GM23338 (cell line): ENCODE data around the gene PAMR1. TPM values are rescaled to one million over a fixed set of nuclear protein-coding genes. Genes with fewer than 3 reads are reported as not detected.

Experiments used
- ATAC-seq: fragments of 200-7000 bp; cut with Tn5 transposase; 3 replicates; pipeline ENCODE4 v1.9.1; 2020
- DNase-seq: peaks from one replicate; pipeline ENCODE4 v3.0.0-alpha.2; 2015; ENCODE audit warnings: low spot score
- H2AFZ ChIP-seq: fragments of 200-600 bp; sonication (generic); 2 replicates; pipeline ENCODE4 v1.8.0; 2016; ENCODE audit warnings: antibody characterized with exemption, mild to moderate bottlenecking, moderate library complexity
- H3F3A ChIP-seq: fragments of 200-600 bp; sonication (generic); replicated peaks from 2 replicates; pipeline ENCODE4 v1.8.0; 2017; ENCODE audit warnings: antibody characterized with exemption, mixed run types, low read depth
- H3K27ac ChIP-seq: fragments of 200-600 bp; sonication (generic); 2 replicates; pipeline ENCODE4 v1.6.1; 2016; ENCODE audit warnings: low read depth
- H3K27me3 ChIP-seq: fragments of 200-600 bp; sonication (generic); 2 replicates; pipeline ENCODE4 v1.8.0; 2016; ENCODE audit warnings: mild to moderate bottlenecking, mixed run types, moderate library complexity; ENCODE audit not compliant: insufficient read depth
- H3K36me3 ChIP-seq: fragments of 200-600 bp; sonication (generic); 2 replicates; pipeline ENCODE4 v1.8.0; 2016; ENCODE audit warnings: mild to moderate bottlenecking; ENCODE audit not compliant: insufficient read depth
- H3K4me1 ChIP-seq: fragments of 200-600 bp; sonication (generic); 2 replicates; pipeline ENCODE4 v1.8.0; 2016; ENCODE audit warnings: mild to moderate bottlenecking, moderate library complexity; ENCODE audit not compliant: insufficient read depth
- H3K4me2 ChIP-seq: fragments of 200-600 bp; sonication (generic); 2 replicates; pipeline ENCODE4 v1.7.1; 2017; ENCODE audit warnings: mixed run types
- H3K4me3 ChIP-seq: fragments of 200-600 bp; sonication (generic); 2 replicates; pipeline ENCODE4 v1.6.1; 2016; ENCODE audit warnings: mixed run types
- H3K79me2 ChIP-seq: fragments of 200-600 bp; sonication (generic); replicated peaks from 2 replicates; pipeline ENCODE4 v1.8.0; 2017; ENCODE audit warnings: mild to moderate bottlenecking; ENCODE audit not compliant: insufficient read depth
- H3K9me2 ChIP-seq: fragments of 200-600 bp; sonication (generic); 2 replicates; pipeline ENCODE4 v1.8.0; 2017; ENCODE audit not compliant: insufficient read depth
- H4K20me1 ChIP-seq: fragments of 200-600 bp; sonication (generic); replicated peaks from 2 replicates; pipeline ENCODE4 v1.8.0; 2017; ENCODE audit warnings: mild to moderate bottlenecking; ENCODE audit not compliant: insufficient read depth
- H3K27ac Mint-ChIP-seq: 2 replicates; pipeline ENCODE4 v1.8.0; 2020; ENCODE audit warnings: inconsistent platforms, mild to moderate bottlenecking, moderate library complexity, mixed read lengths
- H3K27me3 Mint-ChIP-seq: 3 replicates; pipeline ENCODE4 v1.8.0; 2022; ENCODE audit warnings: low read depth, mild to moderate bottlenecking, moderate library complexity, mixed read lengths, inconsistent platforms; ENCODE audit not compliant: insufficient read depth, poor library complexity
- H3K36me3 Mint-ChIP-seq: 3 replicates; pipeline ENCODE4 v1.8.0; 2021; ENCODE audit warnings: low read depth, mild to moderate bottlenecking, inconsistent platforms, moderate library complexity, mixed read lengths
- H3K4me1 Mint-ChIP-seq: 3 replicates; pipeline ENCODE4 v1.8.0; 2020; ENCODE audit warnings: mild to moderate bottlenecking, inconsistent platforms, mixed read lengths
- H3K4me3 Mint-ChIP-seq: 3 replicates; pipeline ENCODE4 v1.8.0; 2021; ENCODE audit warnings: moderate library complexity, mild to moderate bottlenecking, inconsistent platforms, mixed read lengths
- H3K9me3 Mint-ChIP-seq: 3 replicates; pipeline ENCODE4 v1.8.0; 2020; ENCODE audit warnings: moderate library complexity, mild to moderate bottlenecking, inconsistent platforms, mixed read lengths
- CREB1 ChIP-seq: fragments of 250-450 bp; sonication (Bioruptor Pico); IDR thresholded peaks from 2 replicates; pipeline ENCODE4 v1.5.0; 2020; ENCODE audit warnings: low read depth, mild to moderate bottlenecking, moderate library complexity
- EZH2 ChIP-seq: fragments of 200-600 bp; sonication (generic); IDR thresholded peaks from one replicate; pipeline ENCODE4 v1.8.0; 2017; ENCODE audit warnings: antibody characterized with exemption, mild to moderate bottlenecking, low read depth; ENCODE audit not compliant: unreplicated experiment
- EZH2phosphoT487 ChIP-seq: fragments of 200-600 bp; sonication (generic); IDR thresholded peaks from one replicate; pipeline ENCODE4 v1.8.1; 2018; ENCODE audit warnings: antibody characterized with exemption; ENCODE audit not compliant: unreplicated experiment
- JUNB ChIP-seq: IDR thresholded peaks from one replicate; pipeline ENCODE4 v1.6.1; 2016; ENCODE audit warnings: antibody characterized with exemption; ENCODE audit not compliant: unreplicated experiment
- NANOG ChIP-seq: IDR thresholded peaks from 2 replicates; pipeline ENCODE4 v1.6.1; 2016; ENCODE audit warnings: antibody characterized with exemption, borderline replicate concordance
- POLR2AphosphoS5 ChIP-seq: IDR thresholded peaks from 2 replicates; pipeline ENCODE4 v1.6.1; 2016; ENCODE audit warnings: antibody characterized with exemption, low read depth
- STAT1 ChIP-seq: IDR thresholded peaks from one replicate; pipeline ENCODE4 v1.6.1; 2016; ENCODE audit warnings: antibody characterized with exemption; ENCODE audit not compliant: unreplicated experiment
- ZNF114 ChIP-seq: fragments of 250-450 bp; sonication (Bioruptor Pico); IDR thresholded peaks from 2 replicates; pipeline ENCODE4 v1.5.0; 2020; ENCODE audit warnings: mild to moderate bottlenecking, moderate library complexity
- ZNF331 ChIP-seq: fragments of 250-450 bp; sonication (Bioruptor Pico); IDR thresholded peaks from 2 replicates; pipeline ENCODE4 v1.5.0; 2020; ENCODE audit warnings: low read depth, mild to moderate bottlenecking, moderate library complexity
- polyA plus RNA-seq: library from polyadenylated mRNA; unstranded; fragments of >200 nt; fragmentation: Nextera tagmentation; extraction: Ambion mirVana; gene quantifications from 2 replicates; pipeline ENCODE4 v1.2.1, GENCODE V29; 2016
- total RNA-seq: library from RNA; depleted of rRNA; stranded (reverse); fragments of >200 nt; shearing (Covaris generic); gene quantifications from 2 replicates; pipeline ENCODE4 v1.2.3, GENCODE V29; 2014
- TF ChIP-seq, protein P1 (sequence below), 2 experiments: fragments of 200-600 bp in 1 of 2; sonication (generic) in 1 of 2; conservative IDR thresholded peaks; 2 replicates each; pipeline versions ENCODE4 v1.5.1 to v1.6.1; 2016 to 2017; ENCODE audit warnings: antibody characterized with exemption in 2 of 2, low read depth in 2 of 2, mild to moderate bottlenecking in 2 of 2, moderate library complexity in 1 of 2
- TF ChIP-seq, protein P2 (sequence below): IDR thresholded peaks from 2 replicates; pipeline ENCODE4 v1.6.1; 2016; ENCODE audit warnings: antibody characterized with exemption
- TF ChIP-seq, protein P3 (sequence below): IDR thresholded peaks from one replicate; pipeline ENCODE4 v1.6.1; 2018; ENCODE audit warnings: antibody characterized with exemption; ENCODE audit not compliant: unreplicated experiment
- TF ChIP-seq, protein P4 (sequence below): fragments of 250-450 bp; sonication (Bioruptor Pico); IDR thresholded peaks from 2 replicates; pipeline ENCODE4 v1.5.0; 2020; ENCODE audit warnings: mild to moderate bottlenecking, moderate library complexity

Gene PAMR1
- total and polyA plus RNA-seq, 2 experiments from 2014 or later, result 1.6 to 3.1 TPM

DNA sequence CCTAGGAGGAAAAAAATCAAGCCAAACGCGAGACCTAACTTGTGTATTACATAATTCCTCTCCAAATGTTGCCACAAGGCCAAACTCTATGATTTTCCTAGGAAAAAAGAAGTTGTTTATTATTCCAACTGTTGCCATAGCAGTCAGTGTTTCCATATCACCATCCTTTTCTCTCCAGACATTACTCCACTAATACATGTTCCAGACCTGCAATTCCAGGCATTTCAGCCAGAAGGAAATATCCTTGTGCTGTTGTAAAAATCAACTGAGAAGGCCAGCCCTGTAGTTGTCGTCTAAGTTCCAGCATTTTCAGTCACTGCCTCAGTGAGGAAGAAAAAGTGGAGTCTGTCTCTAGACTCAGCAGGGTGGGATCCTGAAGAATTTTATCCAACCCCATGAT lies 33.1 kb upstream of the PAMR1 start:
- Histone ChIP-seq H3K27ac (no peak overlapping the region), H3K79me2 (no peaks in the 10 kb centered on the region), H3K27me3 (no peaks in the 10 kb centered on the region), H2AFZ (no peak overlapping the region), H3K9me2 (no peaks in the 10 kb centered on the region), H3K4me2 (no peak overlapping the region), H3F3A (no peaks in the 10 kb centered on the region), H3K4me3 (no peak overlapping the region), H4K20me1 (no peaks in the 10 kb centered on the region), H3K36me3 (no peaks in the 10 kb centered on the region), H3K4me1 (no peaks in the 10 kb centered on the region)
- TF ChIP-seq, protein P1, sequence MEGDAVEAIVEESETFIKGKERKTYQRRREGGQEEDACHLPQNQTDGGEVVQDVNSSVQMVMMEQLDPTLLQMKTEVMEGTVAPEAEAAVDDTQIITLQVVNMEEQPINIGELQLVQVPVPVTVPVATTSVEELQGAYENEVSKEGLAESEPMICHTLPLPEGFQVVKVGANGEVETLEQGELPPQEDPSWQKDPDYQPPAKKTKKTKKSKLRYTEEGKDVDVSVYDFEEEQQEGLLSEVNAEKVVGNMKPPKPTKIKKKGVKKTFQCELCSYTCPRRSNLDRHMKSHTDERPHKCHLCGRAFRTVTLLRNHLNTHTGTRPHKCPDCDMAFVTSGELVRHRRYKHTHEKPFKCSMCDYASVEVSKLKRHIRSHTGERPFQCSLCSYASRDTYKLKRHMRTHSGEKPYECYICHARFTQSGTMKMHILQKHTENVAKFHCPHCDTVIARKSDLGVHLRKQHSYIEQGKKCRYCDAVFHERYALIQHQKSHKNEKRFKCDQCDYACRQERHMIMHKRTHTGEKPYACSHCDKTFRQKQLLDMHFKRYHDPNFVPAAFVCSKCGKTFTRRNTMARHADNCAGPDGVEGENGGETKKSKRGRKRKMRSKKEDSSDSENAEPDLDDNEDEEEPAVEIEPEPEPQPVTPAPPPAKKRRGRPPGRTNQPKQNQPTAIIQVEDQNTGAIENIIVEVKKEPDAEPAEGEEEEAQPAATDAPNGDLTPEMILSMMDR (conservative IDR thresholded peaks at IDR 0.05; ENCODE audit: low read depth in 2 of 2), result no peak
- TF ChIP-seq, protein P2, sequence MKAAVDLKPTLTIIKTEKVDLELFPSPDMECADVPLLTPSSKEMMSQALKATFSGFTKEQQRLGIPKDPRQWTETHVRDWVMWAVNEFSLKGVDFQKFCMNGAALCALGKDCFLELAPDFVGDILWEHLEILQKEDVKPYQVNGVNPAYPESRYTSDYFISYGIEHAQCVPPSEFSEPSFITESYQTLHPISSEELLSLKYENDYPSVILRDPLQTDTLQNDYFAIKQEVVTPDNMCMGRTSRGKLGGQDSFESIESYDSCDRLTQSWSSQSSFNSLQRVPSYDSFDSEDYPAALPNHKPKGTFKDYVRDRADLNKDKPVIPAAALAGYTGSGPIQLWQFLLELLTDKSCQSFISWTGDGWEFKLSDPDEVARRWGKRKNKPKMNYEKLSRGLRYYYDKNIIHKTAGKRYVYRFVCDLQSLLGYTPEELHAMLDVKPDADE, result no peak
- TF ChIP-seq, protein P3, sequence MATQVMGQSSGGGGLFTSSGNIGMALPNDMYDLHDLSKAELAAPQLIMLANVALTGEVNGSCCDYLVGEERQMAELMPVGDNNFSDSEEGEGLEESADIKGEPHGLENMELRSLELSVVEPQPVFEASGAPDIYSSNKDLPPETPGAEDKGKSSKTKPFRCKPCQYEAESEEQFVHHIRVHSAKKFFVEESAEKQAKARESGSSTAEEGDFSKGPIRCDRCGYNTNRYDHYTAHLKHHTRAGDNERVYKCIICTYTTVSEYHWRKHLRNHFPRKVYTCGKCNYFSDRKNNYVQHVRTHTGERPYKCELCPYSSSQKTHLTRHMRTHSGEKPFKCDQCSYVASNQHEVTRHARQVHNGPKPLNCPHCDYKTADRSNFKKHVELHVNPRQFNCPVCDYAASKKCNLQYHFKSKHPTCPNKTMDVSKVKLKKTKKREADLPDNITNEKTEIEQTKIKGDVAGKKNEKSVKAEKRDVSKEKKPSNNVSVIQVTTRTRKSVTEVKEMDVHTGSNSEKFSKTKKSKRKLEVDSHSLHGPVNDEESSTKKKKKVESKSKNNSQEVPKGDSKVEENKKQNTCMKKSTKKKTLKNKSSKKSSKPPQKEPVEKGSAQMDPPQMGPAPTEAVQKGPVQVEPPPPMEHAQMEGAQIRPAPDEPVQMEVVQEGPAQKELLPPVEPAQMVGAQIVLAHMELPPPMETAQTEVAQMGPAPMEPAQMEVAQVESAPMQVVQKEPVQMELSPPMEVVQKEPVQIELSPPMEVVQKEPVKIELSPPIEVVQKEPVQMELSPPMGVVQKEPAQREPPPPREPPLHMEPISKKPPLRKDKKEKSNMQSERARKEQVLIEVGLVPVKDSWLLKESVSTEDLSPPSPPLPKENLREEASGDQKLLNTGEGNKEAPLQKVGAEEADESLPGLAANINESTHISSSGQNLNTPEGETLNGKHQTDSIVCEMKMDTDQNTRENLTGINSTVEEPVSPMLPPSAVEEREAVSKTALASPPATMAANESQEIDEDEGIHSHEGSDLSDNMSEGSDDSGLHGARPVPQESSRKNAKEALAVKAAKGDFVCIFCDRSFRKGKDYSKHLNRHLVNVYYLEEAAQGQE, result no peak
- no peak for TF ChIP-seq EZH2phosphoT487
- TF ChIP-seq ZNF114 (CRISPR knock-in tag), result no peak
- no peak for TF ChIP-seq POLR2AphosphoS5
- TF ChIP-seq, protein P4, sequence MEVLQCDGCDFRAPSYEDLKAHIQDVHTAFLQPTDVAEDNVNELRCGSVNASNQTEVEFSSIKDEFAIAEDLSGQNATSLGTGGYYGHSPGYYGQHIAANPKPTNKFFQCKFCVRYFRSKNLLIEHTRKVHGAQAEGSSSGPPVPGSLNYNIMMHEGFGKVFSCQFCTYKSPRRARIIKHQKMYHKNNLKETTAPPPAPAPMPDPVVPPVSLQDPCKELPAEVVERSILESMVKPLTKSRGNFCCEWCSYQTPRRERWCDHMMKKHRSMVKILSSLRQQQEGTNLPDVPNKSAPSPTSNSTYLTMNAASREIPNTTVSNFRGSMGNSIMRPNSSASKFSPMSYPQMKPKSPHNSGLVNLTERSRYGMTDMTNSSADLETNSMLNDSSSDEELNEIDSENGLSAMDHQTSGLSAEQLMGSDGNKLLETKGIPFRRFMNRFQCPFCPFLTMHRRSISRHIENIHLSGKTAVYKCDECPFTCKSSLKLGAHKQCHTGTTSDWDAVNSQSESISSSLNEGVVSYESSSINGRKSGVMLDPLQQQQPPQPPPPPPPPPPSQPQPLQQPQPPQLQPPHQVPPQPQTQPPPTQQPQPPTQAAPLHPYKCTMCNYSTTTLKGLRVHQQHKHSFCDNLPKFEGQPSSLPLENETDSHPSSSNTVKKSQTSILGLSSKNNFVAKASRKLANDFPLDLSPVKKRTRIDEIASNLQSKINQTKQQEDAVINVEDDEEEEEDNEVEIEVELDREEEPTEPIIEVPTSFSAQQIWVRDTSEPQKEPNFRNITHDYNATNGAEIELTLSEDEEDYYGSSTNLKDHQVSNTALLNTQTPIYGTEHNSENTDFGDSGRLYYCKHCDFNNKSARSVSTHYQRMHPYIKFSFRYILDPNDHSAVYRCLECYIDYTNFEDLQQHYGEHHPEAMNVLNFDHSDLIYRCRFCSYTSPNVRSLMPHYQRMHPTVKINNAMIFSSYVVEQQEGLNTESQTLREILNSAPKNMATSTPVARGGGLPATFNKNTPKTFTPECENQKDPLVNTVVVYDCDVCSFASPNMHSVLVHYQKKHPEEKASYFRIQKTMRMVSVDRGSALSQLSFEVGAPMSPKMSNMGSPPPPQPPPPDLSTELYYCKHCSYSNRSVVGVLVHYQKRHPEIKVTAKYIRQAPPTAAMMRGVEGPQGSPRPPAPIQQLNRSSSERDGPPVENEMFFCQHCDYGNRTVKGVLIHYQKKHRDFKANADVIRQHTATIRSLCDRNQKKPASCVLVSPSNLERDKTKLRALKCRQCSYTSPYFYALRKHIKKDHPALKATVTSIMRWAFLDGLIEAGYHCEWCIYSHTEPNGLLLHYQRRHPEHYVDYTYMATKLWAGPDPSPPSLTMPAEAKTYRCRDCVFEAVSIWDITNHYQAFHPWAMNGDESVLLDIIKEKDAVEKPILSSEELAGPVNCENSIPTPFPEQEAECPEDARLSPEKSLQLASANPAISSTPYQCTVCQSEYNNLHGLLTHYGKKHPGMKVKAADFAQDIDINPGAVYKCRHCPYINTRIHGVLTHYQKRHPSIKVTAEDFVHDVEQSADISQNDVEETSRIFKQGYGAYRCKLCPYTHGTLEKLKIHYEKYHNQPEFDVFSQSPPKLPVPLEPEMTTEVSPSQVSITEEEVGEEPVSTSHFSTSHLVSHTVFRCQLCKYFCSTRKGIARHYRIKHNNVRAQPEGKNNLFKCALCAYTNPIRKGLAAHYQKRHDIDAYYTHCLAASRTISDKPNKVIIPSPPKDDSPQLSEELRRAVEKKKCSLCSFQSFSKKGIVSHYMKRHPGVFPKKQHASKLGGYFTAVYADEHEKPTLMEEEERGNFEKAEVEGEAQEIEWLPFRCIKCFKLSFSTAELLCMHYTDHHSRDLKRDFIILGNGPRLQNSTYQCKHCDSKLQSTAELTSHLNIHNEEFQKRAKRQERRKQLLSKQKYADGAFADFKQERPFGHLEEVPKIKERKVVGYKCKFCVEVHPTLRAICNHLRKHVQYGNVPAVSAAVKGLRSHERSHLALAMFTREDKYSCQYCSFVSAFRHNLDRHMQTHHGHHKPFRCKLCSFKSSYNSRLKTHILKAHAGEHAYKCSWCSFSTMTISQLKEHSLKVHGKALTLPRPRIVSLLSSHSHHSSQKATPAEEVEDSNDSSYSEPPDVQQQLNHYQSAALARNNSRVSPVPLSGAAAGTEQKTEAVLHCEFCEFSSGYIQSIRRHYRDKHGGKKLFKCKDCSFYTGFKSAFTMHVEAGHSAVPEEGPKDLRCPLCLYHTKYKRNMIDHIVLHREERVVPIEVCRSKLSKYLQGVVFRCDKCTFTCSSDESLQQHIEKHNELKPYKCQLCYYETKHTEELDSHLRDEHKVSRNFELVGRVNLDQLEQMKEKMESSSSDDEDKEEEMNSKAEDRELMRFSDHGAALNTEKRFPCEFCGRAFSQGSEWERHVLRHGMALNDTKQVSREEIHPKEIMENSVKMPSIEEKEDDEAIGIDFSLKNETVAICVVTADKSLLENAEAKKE (CRISPR knock-in tag), result no peak
- no peak for TF ChIP-seq NANOG
- TF ChIP-seq JUNB, result no peak
- TF ChIP-seq ZNF331 (CRISPR knock-in tag), result no peak
- TF ChIP-seq CREB1 (CRISPR knock-in tag), result no peak
- no peak for TF ChIP-seq EZH2
- TF ChIP-seq STAT1, result no peak
- Mint-ChIP-seq H3K36me3 (no peaks in the 10 kb centered on the region), H3K27me3 (peaks cover 4% of the 10 kb centered on the region), H3K9me3 (no peaks in the 10 kb centered on the region), H3K4me1 (peaks cover 12% of the 10 kb centered on the region), H3K4me3 (no peak overlapping the region), H3K27ac (no peak overlapping the region)
- ATAC-seq (no peak), DNase-seq (no peak)
